Measurements from ENCODE around the gene TMSB15B. TPM values are rescaled to one million over a fixed set of nuclear protein-coding genes. Genes with fewer than 3 reads are reported as not detected.
"Not testable (repeated sequence)": the region's sequence is repeated elsewhere in the genome, so short reads cannot be mapped to it uniquely, and the experiment has no call there.

The TMSB15B gene
- total RNA-seq, 3 donors from 2014 or later (not counting 1 experiment from before 2014, with no cell fraction given) = 3.8 to 10.3 (median 5.4) TPM

DNA sequence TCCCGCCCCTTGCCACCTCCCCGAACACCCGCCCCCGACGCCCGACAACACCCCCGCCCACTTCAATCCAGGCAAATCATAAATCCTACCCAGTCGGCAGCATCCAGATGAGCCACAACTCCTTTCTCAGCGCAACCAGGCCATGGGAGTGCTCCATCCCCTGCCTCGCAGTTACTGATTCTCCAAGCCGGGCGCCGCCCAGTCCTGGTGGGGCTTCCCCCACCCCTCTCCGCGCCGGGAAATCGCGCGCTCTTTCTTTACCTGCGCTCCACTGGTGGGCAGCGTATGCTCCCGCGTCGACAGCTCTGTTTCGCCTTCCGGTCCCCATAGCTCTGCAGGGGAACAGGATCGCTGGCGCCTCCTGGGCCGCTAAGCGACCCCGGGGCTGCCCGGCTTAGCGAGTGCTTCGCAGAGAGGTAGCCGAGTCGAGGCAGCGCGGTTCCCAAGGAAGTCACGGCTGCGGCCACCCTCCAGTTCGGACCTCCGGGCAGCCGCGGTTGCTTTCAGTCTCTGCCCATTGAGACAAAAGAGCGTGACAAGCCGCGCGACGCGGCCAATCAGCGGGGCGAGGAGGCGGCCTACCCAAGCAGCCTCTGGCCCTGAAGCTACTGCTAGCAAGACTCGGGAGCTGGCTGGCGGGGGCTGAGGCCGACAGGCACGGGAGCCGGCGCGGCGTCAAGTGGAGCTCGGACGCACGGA lies 43.7 kb upstream of the TMSB15B start:
- H3K4me3 ChIP-seq (ENCODE audit: low read length) = peak overlapping the region; percentile 68
- peak overlapping the region; percentile 65 for H3K27ac ChIP-seq (ENCODE audit: low read length)
- H3K9me3 Mint-ChIP-seq = no peaks in the 10 kb centered on the region
- H3K4me1 ChIP-seq (ENCODE audit: control insufficient read depth, insufficient read depth, low read length) = peaks cover 26% of the 10 kb centered on the region
- WGBS (ENCODE audit: insufficient coverage) = under 1% methylated on average over 64 of the region's 64 CpGs
- no peaks in the 10 kb centered on the region for H3K27me3 Mint-ChIP-seq (ENCODE audit: low read depth in 2 of 2)
- peak overlapping the region; percentile 78 to 90 for H3K27ac Mint-ChIP-seq
- no peaks in the 10 kb centered on the region for H3K36me3 Mint-ChIP-seq
- DNase-seq (peak; percentile 31 to 74), ATAC-seq (peak; percentile 65 to 74 (median 70))
- no peaks in the 10 kb centered on the region for H3K36me3 ChIP-seq (ENCODE audit: control insufficient read depth, insufficient read depth, low read length)
- no peaks in the 10 kb centered on the region for H3K9me3 ChIP-seq (ENCODE audit: control insufficient read depth, insufficient read depth, low read length)
- intact Hi-C loops (cut with micrococcal nuclease) = no loop called here
- H3K4me3 Mint-ChIP-seq = peak overlapping the region; percentile 94
- TF ChIP-seq, protein P1, sequence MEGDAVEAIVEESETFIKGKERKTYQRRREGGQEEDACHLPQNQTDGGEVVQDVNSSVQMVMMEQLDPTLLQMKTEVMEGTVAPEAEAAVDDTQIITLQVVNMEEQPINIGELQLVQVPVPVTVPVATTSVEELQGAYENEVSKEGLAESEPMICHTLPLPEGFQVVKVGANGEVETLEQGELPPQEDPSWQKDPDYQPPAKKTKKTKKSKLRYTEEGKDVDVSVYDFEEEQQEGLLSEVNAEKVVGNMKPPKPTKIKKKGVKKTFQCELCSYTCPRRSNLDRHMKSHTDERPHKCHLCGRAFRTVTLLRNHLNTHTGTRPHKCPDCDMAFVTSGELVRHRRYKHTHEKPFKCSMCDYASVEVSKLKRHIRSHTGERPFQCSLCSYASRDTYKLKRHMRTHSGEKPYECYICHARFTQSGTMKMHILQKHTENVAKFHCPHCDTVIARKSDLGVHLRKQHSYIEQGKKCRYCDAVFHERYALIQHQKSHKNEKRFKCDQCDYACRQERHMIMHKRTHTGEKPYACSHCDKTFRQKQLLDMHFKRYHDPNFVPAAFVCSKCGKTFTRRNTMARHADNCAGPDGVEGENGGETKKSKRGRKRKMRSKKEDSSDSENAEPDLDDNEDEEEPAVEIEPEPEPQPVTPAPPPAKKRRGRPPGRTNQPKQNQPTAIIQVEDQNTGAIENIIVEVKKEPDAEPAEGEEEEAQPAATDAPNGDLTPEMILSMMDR (IDR thresholded peaks at IDR 0.05) = no peak
- H3K4me1 Mint-ChIP-seq = peaks cover 25 to 29% of the 10 kb centered on the region in 2 donors
- no peaks in the 10 kb centered on the region for H3K27me3 ChIP-seq (ENCODE audit: control insufficient read depth, insufficient read depth, low read length)

DNA sequence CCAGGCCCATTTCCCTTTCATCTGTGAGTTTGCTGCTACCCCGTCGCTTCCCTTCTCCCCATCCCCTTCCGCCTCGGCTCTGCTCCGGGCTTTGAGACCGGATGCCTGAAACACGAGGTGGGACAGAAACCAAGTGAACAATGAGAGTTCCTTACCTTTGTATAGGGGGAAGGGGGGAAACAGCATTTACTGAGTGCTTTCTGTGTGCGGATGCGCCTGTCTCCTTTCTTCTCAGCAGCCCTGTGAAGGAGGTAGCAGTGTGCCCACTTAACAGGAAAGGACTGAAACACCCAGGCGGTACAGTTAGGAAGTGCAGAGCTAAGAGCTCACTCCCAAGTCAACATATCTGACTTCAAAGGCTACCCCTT lies 43.2 kb upstream of the TMSB15B start:
- Mint-ChIP-seq H3K27ac (peak overlapping the region; percentile 78 to 90), H3K27me3 (ENCODE audit: low read depth in 2 of 2) (no peaks in the 10 kb centered on the region), H3K4me3 (peak overlapping the region; percentile 94), H3K9me3 (no peaks in the 10 kb centered on the region), H3K4me1 (peaks cover 22 to 29% of the 10 kb centered on the region in 2 donors), H3K36me3 (no peaks in the 10 kb centered on the region)
- Histone ChIP-seq H3K9me3 (ENCODE audit: control insufficient read depth, insufficient read depth, low read length) (no peaks in the 10 kb centered on the region), H3K27ac (ENCODE audit: low read length) (peak overlapping the region; percentile 65), H3K4me3 (ENCODE audit: low read length) (peak overlapping the region; percentile 68), H3K36me3 (ENCODE audit: control insufficient read depth, insufficient read depth, low read length) (no peaks in the 10 kb centered on the region), H3K27me3 (ENCODE audit: control insufficient read depth, insufficient read depth, low read length) (no peaks in the 10 kb centered on the region), H3K4me1 (ENCODE audit: control insufficient read depth, insufficient read depth, low read length) (peaks cover 26% of the 10 kb centered on the region)
- ATAC-seq (peak; percentile 59 to 74 (median 63)), DNase-seq (peak in 1 of 2 donors; percentile 65)
- TF ChIP-seq, protein P1 (IDR thresholded peaks at IDR 0.05) = no peak
- intact Hi-C loops (cut with micrococcal nuclease) = no loop called here
- WGBS (ENCODE audit: insufficient coverage) = 0% methylated on average over 1 of the region's 10 CpGs

DNA sequence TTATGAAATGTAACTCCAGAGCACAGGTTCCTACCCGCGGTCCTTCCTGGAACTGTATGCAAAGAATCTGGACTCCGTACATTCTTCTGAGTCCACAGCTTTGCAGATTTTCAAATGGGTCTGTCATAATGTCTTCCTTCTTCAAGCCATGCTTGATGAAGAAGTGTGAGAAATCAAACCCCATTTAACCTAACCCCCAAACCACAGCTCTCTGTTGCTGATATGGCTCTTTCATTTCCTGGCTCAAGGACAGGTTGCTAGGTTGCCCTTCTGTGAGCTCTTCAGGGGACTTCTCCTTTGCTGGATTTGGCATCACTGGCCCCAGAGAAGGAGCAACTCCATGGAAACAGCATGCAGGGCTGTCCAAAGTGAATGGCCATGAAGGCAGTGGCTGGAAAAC lies 41.9 kb upstream of the TMSB15B start:
- H3K27me3 Mint-ChIP-seq (ENCODE audit: low read depth in 2 of 2); H3K27ac Mint-ChIP-seq: not testable (repeated sequence)
- WGBS (ENCODE audit: insufficient coverage) = 86% methylated on average over 2 of the region's 3 CpGs

DNA sequence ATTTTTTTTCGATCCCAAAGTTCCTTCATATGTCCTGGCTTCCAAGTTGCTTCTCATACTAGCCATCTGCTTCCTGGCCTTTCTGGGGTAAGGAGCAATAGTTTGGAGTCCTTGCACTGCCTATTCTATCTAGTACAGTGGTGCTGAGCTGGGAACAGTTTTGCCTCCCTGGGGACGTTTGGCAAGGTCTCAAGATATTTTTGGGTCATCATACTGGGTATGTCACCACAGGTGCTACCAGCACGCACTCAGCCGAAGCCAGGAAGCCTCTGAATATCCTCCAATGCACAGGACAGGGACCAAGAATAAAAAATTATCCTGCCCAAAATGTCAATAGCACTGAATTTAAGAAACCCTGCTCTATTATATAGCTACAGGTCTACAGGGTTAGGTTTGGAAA lies 35.4 kb upstream of the TMSB15B start:
- Mint-ChIP-seq H3K27me3 (ENCODE audit: low read depth in 2 of 2) (no peaks in the 10 kb centered on the region), H3K27ac (no peak overlapping the region), H3K9me3 (no peaks in the 10 kb centered on the region), H3K4me1 (peaks cover 0 to 12% of the 10 kb centered on the region in 2 donors), H3K36me3 (no peaks in the 10 kb centered on the region), H3K4me3 (no peak overlapping the region)
- H3K36me3 ChIP-seq (ENCODE audit: control insufficient read depth, insufficient read depth, low read length) = no peaks in the 10 kb centered on the region
- TF ChIP-seq, protein P1 (IDR thresholded peaks at IDR 0.05) = no peak
- no peaks in the 10 kb centered on the region for H3K27me3 ChIP-seq (ENCODE audit: control insufficient read depth, insufficient read depth, low read length)
- WGBS (ENCODE audit: insufficient coverage) = 68% methylated on average over 4 of the region's 4 CpGs
- H3K4me3 ChIP-seq (ENCODE audit: low read length) = no peak overlapping the region
- no peaks in the 10 kb centered on the region for H3K4me1 ChIP-seq (ENCODE audit: control insufficient read depth, insufficient read depth, low read length)
- intact Hi-C loops (cut with micrococcal nuclease) = no loop called here
- no peak for ATAC-seq
- DNase-seq = no peak
- H3K9me3 ChIP-seq (ENCODE audit: control insufficient read depth, insufficient read depth, low read length) = no peaks in the 10 kb centered on the region
- H3K27ac ChIP-seq (ENCODE audit: low read length) = no peak overlapping the region

More for the DNA sequence above, 41.9 kb upstream of the TMSB15B start:
- Mint-ChIP-seq H3K4me1 (peaks cover 22 to 33% of the 10 kb centered on the region in 2 donors), H3K4me3 (peak overlapping the region; percentile 28)
- DNase-seq; H3K27ac ChIP-seq (ENCODE audit: low read length); H3K36me3 Mint-ChIP-seq; H3K9me3 Mint-ChIP-seq; H3K36me3 ChIP-seq (ENCODE audit: control insufficient read depth, insufficient read depth, low read length); H3K27me3 ChIP-seq (ENCODE audit: control insufficient read depth, insufficient read depth, low read length); H3K9me3 ChIP-seq (ENCODE audit: control insufficient read depth, insufficient read depth, low read length); H3K4me3 ChIP-seq (ENCODE audit: low read length); intact Hi-C loops (cut with micrococcal nuclease): not testable (repeated sequence)
- H3K4me1 ChIP-seq (ENCODE audit: control insufficient read depth, insufficient read depth, low read length) = peaks cover 26% of the 10 kb centered on the region
- peak; percentile 19 to 45 (median 21) for ATAC-seq

All from natural killer cell (primary cell).